Activated CD8-positive, alpha-beta memory T cell treated with anti-CD3 and anti-CD28 coated beads, Interleukin-2, amount 50 U/mL, for 24 hours (primary cell): ENCODE data around the gene PCBD1.

Experiments used
- DNase-seq: peaks from one replicate; pipeline ENCODE4 v3.0.0-alpha.2; 2020; ENCODE audit errors: extremely low read depth

Gene PCBD1

DNA sequence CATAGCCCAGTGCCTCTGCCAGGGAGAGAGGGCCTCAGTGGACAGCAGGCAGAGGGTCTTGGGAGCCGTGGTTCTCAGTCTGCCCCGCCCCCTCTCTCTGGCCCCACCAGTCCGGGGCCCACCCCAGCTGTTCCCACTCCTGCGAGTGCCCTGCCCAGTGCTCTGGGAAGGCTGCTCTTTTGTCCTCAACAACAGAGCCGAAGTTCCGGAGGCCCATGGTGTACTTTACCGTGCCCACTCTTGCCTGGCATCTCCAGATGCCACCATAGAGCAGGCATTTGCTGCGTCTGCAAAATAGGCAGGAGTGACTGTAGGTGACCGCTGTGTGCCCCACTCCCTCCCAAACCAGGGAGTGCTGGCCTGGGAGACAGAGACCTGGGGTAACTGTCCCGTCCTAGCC lies 29.3 kb upstream of the PCBD1 start:
- no peak for DNase-seq

DNA sequence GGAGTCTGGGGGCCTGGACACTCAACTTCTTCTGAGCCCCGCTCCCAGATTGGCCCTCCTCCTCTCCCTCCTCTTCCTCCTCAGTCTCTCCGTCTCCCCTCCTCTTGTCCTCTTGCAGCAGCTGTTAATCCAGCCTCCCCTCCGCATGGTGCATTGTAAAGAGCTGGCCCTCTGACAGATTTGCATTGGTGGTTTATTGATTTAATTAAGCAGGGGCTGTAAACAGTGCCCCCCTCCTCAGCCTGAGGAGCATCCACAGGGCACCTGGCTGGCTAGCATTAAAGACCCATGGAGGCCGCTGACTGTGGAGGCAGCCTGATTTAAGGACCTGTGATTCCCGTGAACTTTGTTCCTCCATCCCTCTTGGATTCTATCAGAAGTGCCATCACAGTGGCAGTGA lies 28.9 kb upstream of the PCBD1 start:
- DNase-seq: no peak

DNA sequence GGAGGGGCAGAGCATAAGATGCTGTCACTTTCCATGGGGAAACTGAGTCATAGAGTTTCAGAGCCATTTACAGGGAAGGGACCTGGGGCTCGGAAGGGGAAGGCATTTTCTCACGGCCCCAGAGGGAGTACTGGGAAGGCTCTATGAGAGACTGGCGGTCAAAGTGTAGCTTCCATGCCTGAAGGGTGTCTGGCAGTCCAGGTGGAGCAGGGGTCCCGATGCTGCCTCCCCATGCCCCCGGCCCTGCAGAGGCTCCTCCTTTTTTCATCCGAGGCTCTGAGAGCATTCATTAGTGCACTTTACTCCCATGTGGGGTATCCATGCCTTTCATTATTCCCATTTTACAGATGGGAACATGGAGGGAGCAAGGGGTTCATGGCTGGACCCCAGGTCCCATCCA lies 27.9 kb upstream of the PCBD1 start:
- DNase-seq: no peak

DNA sequence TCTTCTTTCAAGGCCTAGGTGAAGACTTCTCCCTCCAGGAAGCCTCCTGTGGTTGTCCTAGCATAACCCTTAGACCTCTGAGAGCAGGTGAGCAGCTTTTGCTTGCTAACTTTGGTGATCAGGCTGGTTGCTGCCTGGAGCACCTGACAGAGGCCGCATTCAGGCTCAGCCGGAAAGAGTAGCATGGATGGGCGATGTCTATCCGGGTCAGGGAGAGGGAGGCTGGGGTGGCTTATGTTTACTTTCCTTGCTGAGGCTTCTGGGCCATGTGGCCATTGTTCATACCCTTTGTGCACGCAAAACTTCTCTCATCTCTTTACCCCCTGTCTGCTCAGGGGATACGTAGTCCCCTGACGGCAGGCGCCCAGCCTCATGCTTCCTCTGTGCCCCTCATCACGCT lies 27.4 kb upstream of the PCBD1 start:
- no peak for DNase-seq

DNA sequence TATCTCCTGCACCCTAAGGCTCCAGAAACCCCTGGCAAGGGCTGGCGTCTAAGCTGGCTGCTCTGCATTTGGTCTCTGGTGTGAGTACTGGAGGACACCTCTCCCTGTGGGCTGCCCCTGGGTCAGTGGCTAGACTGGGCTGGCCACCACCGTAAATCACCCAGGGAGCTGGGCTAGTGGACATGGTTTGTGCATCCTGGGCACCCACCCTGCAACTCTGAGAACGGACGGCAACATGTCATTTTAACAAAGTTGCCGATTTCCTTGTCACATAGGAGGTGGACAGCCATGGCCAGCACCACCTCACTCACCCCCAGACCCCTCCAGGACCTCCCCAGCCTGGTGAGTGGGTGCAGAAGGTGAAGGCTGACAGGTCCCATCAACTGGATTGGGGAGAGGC lies 26.8 kb upstream of the PCBD1 start:
- no peak for DNase-seq

DNA sequence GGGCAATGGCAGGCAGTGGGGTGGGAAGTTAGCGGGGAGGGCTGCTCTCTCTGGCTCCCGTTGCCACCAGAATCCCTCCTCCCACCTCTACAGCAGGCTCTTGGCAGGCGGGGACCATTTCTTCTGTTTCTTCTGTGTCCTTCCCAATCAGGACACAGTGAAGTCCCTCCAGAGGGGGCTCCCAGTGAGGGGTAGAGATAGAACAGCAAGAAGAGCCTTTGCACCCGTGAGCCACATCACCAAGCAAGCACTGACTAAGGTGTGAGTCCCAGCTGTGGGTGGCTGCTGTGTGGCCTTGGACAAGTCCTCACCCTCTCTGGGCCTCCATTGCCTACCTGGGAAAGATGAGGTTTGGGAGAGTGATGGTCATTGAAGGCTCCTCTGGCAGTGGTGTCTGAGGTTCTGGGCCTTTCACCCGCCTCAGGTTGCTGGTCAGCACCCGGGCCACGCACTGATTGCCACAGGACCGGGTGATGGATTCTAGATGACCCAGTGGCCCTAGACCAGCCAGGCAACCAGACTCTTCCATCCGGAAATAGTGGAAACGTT lies 26.0 kb upstream of the PCBD1 start:
- DNase-seq: no peak

DNA sequence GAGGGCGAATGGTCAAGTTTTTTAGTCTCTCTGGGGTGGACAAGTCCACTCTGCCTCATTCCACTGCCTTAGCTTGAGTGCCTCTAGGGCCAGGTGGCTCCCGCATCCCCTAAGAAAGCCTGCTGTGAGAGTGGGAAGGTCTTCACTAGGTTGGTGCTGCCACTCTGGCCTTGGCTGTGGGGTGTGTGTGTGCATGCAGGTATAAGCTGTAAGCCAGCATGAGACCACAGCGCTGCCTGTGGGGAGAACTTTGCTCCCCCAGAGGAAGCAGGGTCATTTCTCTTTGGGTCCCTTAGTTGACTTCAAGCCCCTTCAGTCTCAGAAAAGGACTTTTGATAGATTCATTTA lies 25.5 kb upstream of the PCBD1 start:
- DNase-seq: no peak

DNA sequence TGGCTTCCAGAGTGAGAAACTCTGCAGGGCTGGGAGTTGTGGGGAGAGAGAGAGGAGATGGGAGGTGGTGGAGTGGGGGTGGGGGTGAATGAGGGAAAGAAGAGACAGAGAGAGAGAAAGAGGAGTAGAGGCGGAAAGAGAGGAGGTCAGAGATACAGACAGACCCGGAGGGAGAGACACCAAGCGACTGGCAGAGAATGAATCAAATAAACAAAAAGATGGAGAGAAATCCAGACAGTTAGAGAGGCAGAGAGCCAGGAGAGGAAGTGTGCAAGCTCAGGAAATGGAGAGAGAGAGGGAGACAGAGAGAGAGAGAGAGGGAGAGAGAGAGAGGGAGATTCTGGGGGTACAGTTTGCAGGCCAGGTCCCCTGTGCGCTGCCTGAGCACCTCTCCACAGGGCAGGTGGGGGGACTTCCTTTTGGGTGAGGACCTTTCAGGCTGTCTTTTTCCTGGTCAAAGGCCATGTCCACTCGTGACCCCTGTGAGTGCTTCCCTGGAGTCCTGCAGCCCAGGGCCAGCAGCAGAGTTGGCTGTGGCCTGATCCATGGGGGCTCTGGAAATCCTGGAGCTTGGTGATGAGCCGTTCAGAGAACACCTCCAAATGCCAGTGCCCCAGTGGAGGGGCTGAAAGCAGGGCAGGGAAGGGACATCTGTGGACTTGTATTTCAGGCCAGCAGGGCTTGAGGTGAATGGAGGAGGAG lies 25.0 kb upstream of the PCBD1 start:
- DNase-seq: no peak

DNA sequence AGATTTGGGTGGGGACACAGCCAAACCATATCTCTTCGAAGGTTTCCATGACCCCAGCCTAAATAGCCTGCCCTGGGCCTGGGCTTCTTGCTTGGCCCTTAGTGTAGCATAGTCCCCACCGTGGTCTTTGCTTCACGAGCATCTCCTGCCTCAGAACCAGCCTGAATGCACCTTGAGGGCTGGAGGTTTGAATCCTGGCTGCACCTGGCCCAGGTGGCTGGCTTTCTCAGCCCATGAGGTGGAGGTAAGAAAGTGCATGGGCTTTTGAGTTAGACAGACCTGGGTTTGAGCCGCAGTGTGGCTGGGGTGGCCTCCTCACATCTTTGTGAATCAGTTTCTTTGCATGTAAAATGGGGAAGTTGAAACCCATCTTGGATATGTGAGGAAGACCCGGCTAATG lies 24.2 kb upstream of the PCBD1 start:
- DNase-seq: no peak

DNA sequence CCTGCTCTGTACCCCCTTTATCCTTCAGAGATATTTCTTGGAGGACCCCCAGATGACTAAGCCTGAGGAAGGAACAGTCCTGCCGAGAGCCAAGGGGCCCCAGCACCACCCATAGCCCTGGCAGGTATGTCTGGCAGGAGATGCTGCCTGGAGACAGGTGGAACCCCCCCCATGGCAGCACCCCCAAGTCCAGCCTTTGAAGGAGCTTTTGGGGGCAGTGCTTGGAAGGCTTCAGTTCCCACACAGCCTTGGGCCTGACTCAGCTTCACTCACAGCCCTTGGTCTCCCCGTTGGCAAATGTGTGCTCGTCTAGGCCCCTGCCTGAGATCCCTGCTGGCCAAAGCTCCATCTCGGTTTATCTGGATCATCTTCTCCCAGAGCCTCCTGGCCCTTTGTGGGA lies 23.0 kb upstream of the PCBD1 start:
- DNase-seq: no peak

DNA sequence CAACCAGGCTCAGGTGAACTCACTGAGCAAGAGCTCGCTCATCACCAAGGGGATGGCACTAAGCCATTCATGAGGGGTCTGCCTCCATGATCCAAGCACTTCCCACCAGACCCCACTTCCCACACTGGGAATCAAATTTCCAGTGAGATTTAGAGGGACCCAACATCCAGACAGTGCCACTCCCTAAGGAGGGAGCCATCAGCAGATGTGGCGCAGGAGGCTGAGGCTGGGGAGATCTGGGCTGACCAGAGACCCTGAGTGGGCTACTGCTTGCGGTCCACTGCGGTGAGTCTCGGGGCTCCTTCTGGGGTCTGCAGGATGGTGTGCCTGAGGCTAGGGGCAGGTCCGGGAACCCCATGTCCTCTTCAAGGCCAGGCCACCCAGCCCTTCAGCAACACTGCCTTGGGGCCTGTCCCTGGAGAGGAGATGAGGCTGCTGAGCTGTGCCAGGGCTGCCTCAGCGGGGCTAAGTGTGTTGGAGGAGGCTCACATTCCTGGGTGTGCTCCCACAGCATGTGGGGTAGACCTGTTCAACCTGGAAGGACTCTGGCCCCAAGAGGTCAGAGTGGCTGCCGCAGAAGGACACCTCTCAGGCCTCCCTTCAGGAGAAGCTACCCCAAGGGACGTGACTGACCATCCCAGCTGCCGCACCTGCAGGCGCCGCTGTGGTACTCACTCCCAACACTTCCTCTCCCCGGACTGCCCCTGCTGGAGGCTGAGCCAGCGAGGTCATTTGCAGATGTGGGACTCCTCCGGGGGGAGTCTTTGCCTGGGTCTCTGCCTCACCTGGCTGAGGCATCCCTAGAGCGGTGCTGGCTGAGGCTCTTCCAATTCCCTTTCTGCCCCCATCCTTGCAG lies 22.3 kb upstream of the PCBD1 start:
- DNase-seq: no peak

DNA sequence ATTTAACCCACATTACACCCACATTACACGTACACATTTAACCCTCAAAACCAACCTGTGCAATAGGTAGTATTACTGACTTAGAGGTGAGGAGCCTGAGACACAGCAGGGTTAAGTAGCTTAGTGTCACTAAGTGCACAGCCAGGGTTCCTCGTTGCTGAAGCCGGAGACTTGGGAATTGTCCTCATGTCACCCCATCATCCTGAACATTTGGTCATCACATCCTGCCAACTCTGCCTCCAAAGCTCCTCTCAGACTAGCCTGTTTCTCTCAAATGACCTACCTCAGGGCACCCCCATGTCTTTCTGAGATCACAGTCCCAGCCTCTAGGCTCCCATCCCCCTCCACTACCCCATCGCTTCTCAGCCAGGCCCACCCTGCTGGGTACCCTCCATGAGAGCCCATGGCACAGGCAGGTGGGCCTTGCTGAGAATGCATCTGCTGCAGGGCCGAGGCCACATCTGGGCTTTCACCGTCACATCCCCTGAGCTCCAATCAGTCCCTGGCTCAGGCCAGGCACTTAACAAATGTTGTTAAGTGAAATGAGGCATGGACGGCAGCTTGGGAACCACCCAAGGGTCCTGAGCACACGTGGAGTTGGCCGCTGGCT lies 21.1 kb upstream of the PCBD1 start:
- no peak for DNase-seq

DNA sequence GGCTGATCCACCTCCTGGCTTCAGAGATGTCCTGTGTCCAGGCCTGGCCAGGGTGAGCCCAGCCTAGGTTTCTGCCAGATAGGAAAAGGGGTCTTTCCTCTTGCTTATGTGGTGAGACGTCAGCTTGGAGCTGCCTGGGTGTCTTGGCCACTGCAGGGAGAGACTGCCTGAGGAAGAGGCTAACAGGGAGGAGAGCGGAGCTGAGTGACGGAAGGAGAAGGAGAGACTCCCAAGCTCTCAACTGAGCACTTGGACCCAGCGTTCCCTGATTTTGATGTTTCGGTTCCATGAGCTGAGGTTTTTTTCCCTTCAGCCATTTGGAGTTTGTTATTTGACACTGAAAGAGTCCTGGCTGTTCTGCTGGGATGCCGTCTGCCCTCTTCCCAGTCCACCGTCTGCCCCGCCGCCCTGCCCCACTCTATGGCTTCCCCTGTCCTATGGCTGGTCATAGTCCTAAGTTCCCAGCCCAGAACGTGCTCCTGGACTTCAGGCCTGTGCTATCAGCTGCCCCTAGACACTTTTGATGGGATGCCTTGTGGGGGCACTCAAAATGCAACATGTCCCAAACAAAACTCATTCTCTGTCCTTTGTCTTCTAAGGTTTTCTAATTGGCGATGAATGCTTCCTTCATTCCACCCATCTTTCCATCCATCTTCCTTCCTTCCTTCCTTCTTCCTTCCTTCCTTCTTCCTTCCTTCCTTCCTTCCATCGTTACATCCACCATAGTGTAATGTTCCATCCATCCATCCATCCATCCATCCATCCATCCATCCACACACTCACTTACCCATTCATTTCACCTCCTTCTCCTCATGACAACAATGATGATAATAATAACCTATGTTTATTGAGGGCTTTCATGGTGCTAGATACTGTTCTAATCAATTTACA lies 20.3 kb upstream of the PCBD1 start:
- no peak for DNase-seq

DNA sequence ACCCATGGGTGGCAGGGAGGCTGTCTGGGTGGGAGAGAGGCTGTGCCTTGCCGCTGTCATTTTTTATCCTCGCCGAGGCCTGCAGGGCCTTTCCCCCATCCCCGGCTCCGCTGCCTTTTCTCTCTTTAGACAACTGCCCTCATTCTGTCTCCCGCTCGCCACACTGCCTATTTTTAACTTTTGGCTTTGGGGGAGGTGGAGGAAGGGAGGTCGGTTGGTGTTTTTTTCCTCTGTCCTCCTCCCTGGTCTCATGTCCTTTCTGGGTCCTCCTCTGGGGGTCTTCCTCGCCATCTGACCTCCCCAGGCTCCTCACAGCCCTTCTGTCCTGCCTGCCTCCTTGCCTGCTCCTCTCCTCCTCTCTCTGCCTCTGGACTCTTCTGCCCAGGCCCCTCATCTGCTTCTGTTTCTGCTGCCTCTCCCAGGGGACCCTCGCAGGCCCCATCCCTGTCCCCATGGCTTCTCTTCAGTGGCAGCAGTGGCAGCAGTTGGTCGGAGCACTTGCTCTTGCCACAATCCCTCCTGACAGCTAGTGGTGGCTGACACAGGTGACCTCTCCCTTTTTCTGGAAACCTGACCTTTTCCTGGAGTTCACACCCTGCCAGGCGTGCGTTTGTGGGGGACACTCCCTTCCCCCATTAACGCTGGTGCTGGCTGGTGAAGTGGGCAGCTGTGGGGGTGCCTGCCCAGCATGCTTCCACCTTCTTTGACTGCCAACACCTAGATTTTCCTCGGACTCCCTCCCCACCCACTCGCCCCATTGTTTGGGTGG lies 19.5 kb upstream of the PCBD1 start:
- DNase-seq: no peak

DNA sequence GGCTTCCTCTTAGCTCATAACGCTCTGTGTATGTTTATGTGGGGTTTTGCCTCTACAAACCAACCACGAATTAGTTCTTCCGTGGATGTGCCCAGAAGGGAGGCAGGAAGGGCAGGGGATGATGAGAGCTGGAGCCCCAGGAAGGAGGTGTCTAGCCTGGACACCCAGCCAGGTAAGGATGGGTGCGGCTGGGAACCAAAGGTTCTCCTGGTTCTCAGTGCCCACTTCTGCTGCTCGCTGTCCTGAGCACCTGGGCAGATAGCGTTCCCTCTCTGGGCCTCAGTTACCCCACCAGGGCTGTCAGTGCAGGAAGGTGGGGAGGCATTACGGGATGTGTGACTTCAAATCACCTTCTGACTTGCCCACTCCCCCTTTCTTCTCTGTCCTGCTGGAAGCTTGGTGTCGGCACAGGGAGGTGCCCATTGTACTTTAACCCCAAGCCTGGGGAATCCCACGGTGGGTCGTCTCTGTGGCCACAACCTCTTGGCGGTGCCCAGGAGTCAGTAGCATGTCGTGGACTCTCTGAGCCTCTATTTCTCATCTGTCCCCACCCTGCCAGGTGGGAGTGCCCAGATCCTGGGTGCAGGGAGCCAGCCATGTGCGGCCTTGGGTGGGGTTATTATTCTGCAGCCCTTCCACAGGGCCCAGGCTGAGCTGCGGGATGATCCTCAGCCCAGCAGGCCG lies 18.7 kb upstream of the PCBD1 start:
- DNase-seq: no peak

DNA sequence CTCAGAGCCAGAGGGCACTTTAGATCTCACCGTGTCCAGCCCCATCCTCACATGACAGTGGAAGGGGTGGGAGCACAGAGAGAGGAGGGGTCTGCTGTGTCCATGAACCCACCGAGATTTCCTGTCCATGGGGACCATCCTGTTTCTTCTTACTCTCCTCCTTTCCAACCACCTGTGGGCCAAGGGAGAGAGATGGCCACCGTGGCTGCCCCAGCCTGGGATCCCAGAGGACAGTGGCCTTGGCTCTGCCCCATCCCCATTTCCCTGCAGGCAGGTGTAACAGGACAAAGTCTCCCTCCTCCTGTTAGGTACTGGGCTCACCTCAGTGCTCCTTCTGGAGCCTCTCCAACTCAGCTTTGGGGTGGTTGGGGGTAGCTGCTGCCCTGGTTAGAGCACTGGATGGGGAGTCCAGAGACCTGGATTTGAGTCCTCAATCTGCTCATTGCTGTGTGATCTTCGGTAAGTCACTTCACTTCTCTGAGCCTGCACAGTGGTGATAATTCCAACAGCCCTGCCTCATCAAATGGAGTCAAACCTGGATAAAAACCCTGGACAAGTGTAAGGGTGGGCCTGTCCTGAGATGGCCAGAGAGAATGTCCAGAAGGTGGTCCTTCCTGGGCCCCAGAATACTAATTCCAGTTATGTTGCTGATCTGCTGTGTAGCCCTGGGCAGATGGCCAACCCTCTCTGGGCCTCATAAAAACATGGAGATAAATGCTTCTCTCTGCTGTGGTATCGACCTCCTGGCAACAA lies 17.8 kb upstream of the PCBD1 start:
- no peak for DNase-seq

DNA sequence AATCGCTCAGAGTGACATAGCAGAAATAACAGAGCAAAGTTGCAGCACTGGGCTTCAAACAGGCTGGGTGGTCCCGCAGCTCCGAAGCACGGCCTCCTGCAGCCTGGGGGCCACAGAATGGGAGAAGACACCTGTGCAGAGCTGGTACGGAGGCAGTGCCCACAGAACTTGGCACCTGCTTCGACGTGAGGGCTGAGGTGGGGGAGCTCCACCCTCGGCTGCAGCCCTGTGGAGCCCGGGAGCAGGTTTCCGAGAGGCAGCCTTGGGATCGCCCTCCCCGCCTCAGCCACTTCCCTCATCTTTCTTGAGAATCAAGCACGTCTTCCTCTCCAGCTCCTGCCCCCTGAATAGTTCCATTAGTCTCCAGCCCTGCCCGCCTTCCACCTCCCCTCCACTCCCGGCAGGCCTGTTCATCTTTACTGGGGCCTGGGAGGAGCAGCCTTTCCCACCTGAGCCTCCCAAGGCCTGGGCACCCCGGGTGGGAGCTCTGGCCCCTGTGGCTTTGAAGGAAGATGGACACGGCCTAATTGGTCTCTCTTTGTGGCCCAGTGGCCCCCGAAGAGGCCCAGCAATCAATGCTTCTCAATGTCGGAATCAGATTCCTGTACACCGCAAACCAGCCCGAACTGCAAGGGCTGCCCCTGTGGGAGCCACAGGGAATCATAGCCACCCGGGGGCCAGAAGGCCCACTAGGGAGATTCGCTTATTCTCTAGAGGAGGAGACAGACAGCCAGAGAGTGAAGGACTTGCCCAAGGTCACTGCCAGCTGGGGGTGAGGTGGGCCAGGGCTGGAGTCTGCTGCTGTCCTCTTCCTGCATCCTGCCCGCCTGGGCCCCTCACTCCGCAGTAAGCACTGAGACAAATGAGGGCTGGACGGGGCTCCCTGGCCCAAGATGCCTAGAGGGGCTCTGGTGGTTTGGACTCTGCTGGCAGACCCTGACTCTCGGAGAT lies 17.0 kb upstream of the PCBD1 start:
- no peak for DNase-seq

DNA sequence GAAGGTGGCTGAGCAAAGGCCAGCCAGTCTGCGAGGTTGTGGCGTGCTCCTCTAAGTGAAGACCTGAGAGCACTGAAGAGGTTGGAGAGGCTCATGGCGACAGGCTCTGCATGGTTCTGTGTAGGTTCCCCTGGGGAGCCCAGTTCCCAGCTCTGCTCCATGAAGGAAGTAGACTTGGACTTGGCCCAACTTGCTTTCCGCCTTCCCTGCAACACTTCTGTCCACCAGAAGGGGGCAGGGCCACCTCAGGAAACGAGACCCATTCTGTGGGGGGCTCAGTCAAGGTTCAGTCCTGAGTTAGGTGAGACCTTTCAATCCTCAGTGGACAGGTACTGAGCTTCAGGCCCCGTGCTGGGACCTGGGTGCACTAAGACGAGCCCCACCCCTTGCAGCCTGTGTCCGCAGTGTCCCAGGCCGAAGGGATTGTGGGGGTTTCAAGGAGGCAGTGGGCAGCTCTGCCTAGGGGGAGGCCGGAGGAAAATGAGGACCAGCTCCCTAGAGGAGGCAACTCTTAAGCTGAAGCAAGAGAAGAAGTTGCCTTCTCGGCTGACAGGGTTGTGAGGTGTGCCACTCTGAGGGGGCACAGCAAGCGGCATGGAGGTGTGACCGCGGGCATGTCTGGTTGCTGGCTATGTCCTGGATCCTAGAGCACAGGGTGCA lies 15.0 kb upstream of the PCBD1 start:
- DNase-seq: peak; percentile 27
